DND-41 (cell line): ENCODE measurements around the gene FBXW4.

ENCODE experiments used
- ATAC-seq: fragments of 200-7000 bp; cut with Tn5 transposase; 3 replicates; pipeline ENCODE4 v1.9.1; 2021; ENCODE audit warnings: low read depth; ENCODE audit not compliant: insufficient read depth
- DNase-seq: peaks from one replicate; pipeline ENCODE4 v3.0.0-alpha.2; 2020
- H2AFZ ChIP-seq: 2 replicates; pipeline ENCODE4 v1.6.0; 2012; ENCODE audit warnings: low read depth, low read length
- H3K27ac ChIP-seq: 2 replicates; pipeline ENCODE4 v1.5.1; 2012; ENCODE audit warnings: low read length, inconsistent platforms
- H3K27me3 ChIP-seq: fragments of 200-600 bp; sonication (generic); 2 replicates; pipeline ENCODE4 v1.6.0; 2012; ENCODE audit warnings: low read length, mild to moderate bottlenecking, inconsistent platforms; ENCODE audit not compliant: insufficient read depth, poor library complexity
- H3K36me3 ChIP-seq: 2 replicates; pipeline ENCODE4 v1.5.1; 2012; ENCODE audit warnings: low read length, inconsistent platforms; ENCODE audit not compliant: insufficient read depth
- H3K4me1 ChIP-seq: 2 replicates; pipeline ENCODE4 v1.5.1; 2012; ENCODE audit warnings: mild to moderate bottlenecking, low read length; ENCODE audit not compliant: insufficient read depth
- H3K4me2 ChIP-seq: 2 replicates; pipeline ENCODE4 v1.6.0; 2012; ENCODE audit warnings: mild to moderate bottlenecking, moderate library complexity, low read length, inconsistent platforms; ENCODE audit not compliant: insufficient read depth
- H3K4me3 ChIP-seq, 2 experiments: fragments of 200-600 bp in 1 of 2; shearing (Covaris generic) in 1 of 2; 2 replicates each; pipeline ENCODE4 v1.5.1; 2012 to 2016; ENCODE audit warnings: inconsistent platforms in 2 of 2, low read length in 2 of 2, mild to moderate bottlenecking in 2 of 2, low read depth in 1 of 2, moderate library complexity in 1 of 2
- H3K79me2 ChIP-seq: 2 replicates; pipeline ENCODE4 v1.6.0; 2012; ENCODE audit warnings: low read length, inconsistent platforms; ENCODE audit not compliant: insufficient read depth
- H3K9ac ChIP-seq: 2 replicates; pipeline ENCODE4 v1.6.0; 2012; ENCODE audit warnings: low read depth, mild to moderate bottlenecking, inconsistent platforms, low read length, moderate library complexity
- H3K9me3 ChIP-seq: 2 replicates; pipeline ENCODE4 v1.5.1; 2012; ENCODE audit warnings: low read length, moderate library complexity, mild to moderate bottlenecking, inconsistent platforms; ENCODE audit not compliant: insufficient read depth, severe bottlenecking
- H4K20me1 ChIP-seq: 2 replicates; pipeline ENCODE4 v1.6.0; 2012; ENCODE audit warnings: low read length; ENCODE audit not compliant: insufficient read depth
- EZH2 ChIP-seq: IDR thresholded peaks from 3 replicates; pipeline ENCODE4 v1.6.1; 2012; ENCODE audit warnings: borderline replicate concordance, low read depth, mild to moderate bottlenecking, moderate library complexity, low read length, inconsistent platforms; ENCODE audit not compliant: severe bottlenecking
- TF ChIP-seq, protein P1 (sequence below): IDR thresholded peaks from 2 replicates; pipeline ENCODE4 v1.5.1; 2012; ENCODE audit warnings: borderline replicate concordance, low read length, moderate library complexity, mild to moderate bottlenecking; ENCODE audit not compliant: poor library complexity, severe bottlenecking; ENCODE audit errors: extremely low read depth

Gene FBXW4

DNA sequence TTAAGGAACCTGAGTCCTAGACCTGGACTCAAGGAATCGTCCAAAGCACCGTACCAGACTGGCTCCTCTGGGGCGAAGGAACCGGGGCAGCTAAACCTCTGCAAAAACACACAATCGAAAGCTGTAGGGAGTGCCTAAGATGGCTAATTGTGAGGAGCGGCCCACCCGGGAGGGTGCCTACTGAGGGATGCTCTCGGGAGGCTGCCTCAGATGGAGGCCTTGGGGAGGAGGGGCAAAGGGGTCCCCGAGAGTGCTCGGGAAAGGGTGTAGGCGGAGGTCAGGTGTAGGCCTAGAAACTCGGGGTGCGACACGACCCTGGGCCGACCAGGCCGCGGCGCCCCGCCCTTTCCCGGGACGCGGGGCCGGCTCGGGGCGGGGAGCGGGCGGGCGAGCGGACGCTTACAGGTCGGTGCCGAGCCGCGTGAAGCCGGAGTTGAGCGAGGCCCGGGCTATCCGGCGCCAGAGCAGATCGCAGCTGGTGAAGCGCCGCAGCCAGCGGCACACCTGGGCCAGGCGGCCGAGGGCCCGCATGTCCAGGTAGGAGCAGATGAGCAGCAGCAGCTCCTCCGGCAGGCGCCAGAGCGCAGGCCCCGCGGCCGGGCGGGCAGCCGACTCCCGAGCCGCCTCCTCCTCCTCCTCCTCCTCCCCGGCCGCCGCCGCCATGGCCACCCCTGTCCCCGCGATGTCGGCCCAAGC, 844 bp downstream of the FBXW4 start:
- peak; percentile 70 for DNase-seq
- peak overlapping the region; percentile 88 for H3K27ac ChIP-seq
- peak overlapping the region; percentile 96 for H2AFZ ChIP-seq
- peak; percentile 77 for ATAC-seq
- no peak for TF ChIP-seq EZH2
- TF ChIP-seq, protein P1, sequence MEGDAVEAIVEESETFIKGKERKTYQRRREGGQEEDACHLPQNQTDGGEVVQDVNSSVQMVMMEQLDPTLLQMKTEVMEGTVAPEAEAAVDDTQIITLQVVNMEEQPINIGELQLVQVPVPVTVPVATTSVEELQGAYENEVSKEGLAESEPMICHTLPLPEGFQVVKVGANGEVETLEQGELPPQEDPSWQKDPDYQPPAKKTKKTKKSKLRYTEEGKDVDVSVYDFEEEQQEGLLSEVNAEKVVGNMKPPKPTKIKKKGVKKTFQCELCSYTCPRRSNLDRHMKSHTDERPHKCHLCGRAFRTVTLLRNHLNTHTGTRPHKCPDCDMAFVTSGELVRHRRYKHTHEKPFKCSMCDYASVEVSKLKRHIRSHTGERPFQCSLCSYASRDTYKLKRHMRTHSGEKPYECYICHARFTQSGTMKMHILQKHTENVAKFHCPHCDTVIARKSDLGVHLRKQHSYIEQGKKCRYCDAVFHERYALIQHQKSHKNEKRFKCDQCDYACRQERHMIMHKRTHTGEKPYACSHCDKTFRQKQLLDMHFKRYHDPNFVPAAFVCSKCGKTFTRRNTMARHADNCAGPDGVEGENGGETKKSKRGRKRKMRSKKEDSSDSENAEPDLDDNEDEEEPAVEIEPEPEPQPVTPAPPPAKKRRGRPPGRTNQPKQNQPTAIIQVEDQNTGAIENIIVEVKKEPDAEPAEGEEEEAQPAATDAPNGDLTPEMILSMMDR = no peak
- H3K9ac ChIP-seq = peak overlapping the region; percentile 91
- H3K9me3 ChIP-seq = no peaks in the 10 kb centered on the region
- H3K79me2 ChIP-seq = peaks cover 69% of the 10 kb centered on the region
- H4K20me1 ChIP-seq = no peaks in the 10 kb centered on the region
- H3K36me3 ChIP-seq = peaks cover 3% of the 10 kb centered on the region; the same call in 1 of the 2 replicates
- H3K4me2 ChIP-seq = peak overlapping the region; percentile 79
- H3K4me3 ChIP-seq = peak overlapping the region; percentile 79 to 85
- peaks cover 57% of the 10 kb centered on the region for H3K4me1 ChIP-seq
- H3K27me3 ChIP-seq = no peaks in the 10 kb centered on the region

DNA sequence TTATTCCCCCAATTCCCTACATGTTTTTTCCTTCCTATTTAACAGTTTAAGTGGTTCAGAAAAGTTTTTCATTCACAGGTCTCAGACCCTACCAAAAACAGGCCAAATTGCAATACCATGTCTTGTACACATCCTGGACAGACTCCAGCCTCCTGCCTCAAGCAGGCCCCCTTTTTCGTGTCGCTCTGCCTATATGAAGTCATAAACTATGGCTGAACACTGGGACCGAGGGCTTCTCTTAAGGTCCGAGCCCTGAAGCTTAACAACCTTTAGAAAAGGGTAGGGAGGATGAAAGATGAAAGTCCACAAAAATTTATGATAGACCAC, 1.4 kb downstream of the FBXW4 start:
- Histone ChIP-seq H3K9me3 (no peaks in the 10 kb centered on the region), H3K4me1 (peaks cover 62% of the 10 kb centered on the region), H2AFZ (peak overlapping the region; percentile 96), H3K27me3 (no peaks in the 10 kb centered on the region), H3K36me3 (peaks cover 3% of the 10 kb centered on the region; the same call in 1 of the 2 replicates), H3K9ac (peak overlapping the region; percentile 91), H3K79me2 (peaks cover 74% of the 10 kb centered on the region), H3K27ac (peak overlapping the region; percentile 88), H3K4me2 (peak overlapping the region; percentile 79), H3K4me3 (peak overlapping the region; percentile 79 to 85), H4K20me1 (no peaks in the 10 kb centered on the region)
- peak; percentile 37 for ATAC-seq
- DNase-seq = no peak
- TF ChIP-seq, protein P1 = no peak
- TF ChIP-seq EZH2 = no peak

DNA sequence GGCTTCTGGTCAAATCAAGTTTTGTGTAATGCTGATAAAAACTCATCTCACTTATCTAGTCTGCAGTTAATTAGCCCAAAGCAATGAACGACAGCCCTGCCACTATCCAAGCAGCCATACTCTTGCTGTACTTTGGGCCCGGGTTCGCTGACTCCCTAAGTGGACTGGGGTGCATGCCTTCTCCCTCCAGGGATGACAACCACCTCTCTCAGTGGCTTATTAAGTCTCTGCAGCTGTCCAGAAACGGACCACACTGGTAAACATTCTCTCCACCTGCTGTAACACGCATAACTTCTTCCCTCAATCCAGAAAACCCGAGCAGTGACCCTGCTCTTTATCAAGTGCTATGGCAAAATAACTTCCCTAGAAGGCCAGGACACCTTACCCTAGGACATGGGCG, 3.9 kb downstream of the FBXW4 start:
- Histone ChIP-seq H3K4me2 (no peak overlapping the region), H3K4me3 (no peak overlapping the region), H3K4me1 (peaks cover 80% of the 10 kb centered on the region), H3K36me3 (peaks cover 3% of the 10 kb centered on the region; the same call in 1 of the 2 replicates), H3K27ac (no peak overlapping the region), H3K9ac (no peak overlapping the region), H4K20me1 (no peaks in the 10 kb centered on the region), H3K79me2 (peaks cover 92% of the 10 kb centered on the region), H3K27me3 (no peaks in the 10 kb centered on the region), H3K9me3 (no peaks in the 10 kb centered on the region), H2AFZ (no peak overlapping the region)
- no peak for TF ChIP-seq EZH2
- TF ChIP-seq, protein P1 = no peak
- no peak for DNase-seq
- no peak for ATAC-seq

DNA sequence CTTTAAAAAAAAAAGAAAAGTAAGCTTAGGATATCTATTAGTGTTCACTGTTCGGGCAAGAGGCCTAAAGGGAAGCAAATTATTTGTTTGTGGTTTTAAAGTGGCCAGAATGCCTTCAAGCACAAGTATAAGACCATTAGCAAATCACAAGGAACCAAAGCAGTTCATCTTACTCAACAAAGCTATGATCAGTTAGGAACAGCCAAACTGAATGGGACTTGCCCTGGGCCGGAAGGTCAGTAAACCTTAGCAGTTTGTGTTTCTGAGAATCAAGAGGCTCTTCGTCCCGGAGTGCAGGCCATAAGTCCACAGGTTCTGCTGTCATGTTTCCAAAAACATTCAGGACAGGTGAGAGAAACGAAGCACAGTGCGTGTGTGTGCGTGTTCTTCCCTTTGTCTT, 4.5 kb downstream of the FBXW4 start:
- TF ChIP-seq, protein P1 = no peak
- no peak for TF ChIP-seq EZH2
- Histone ChIP-seq H3K4me1 (peaks cover 78% of the 10 kb centered on the region), H3K9ac (no peak overlapping the region), H2AFZ (no peak overlapping the region), H3K27me3 (no peaks in the 10 kb centered on the region), H3K79me2 (peaks cover 95% of the 10 kb centered on the region), H3K27ac (no peak overlapping the region), H3K9me3 (no peaks in the 10 kb centered on the region), H4K20me1 (no peaks in the 10 kb centered on the region), H3K4me3 (no peak overlapping the region), H3K36me3 (peaks cover 3% of the 10 kb centered on the region; the same call in 1 of the 2 replicates), H3K4me2 (no peak overlapping the region)
- ATAC-seq = no peak
- no peak for DNase-seq
